CD4-positive, alpha-beta T cell (primary cell): ENCODE data around the gene ODC1. TPM values are rescaled to one million over a fixed set of nuclear protein-coding genes. Genes with fewer than 3 reads are reported as not detected.
A peak's percentile ranks its signal among the peaks of the same experiment; 100 is the strongest.

Experiments
- ATAC-seq: fragments of 200-7000 bp; cut with Tn5 transposase; one replicate; pipeline ENCODE4 v1.10.0; 2022; ENCODE audit warnings: mild to moderate bottlenecking; ENCODE audit not compliant: poor library complexity
- CTCF ChIA-PET: fragments of 350-600 bp; sonication (Branson Sonifier 250); formaldehyde crosslinking; loops from one replicate; lab custom pipeline; 2021; ENCODE audit warnings: antibody characterized with exemption, inconsistent platforms; lab: Charles Lee
- POLR2A ChIA-PET: fragments of 350-600 bp; sonication (Branson Sonifier 250); formaldehyde crosslinking; loops from one replicate; lab custom pipeline; 2021; ENCODE audit warnings: antibody characterized with exemption, inconsistent platforms; lab: Charles Lee
- DNase-seq, 14 experiments: peaks; one replicate each; pipeline ENCODE4 v3.0.0-alpha.2; 2013 to 2020; ENCODE audit warnings: mixed read lengths in 2 of 14
- H3K27ac ChIP-seq, 2 donors: one replicate each; pipeline versions ENCODE4 v1.5.1 to v1.7.0; 2013; ENCODE audit warnings: low read length in 2 of 2, low read depth in 1 of 2, mild to moderate bottlenecking in 1 of 2
- H3K27me3 ChIP-seq, 2 experiments: 1 replicate in 1 of 2; 2 replicates in 1 of 2; pipeline versions ENCODE4 v1.6.1 to v1.7.0; 2013; ENCODE audit warnings: low read length in 2 of 2, control low read depth in 1 of 2, mild to moderate bottlenecking in 1 of 2, moderate library complexity in 1 of 2; ENCODE audit not compliant: insufficient read depth in 2 of 2, control insufficient read depth in 1 of 2
- H3K36me3 ChIP-seq: one replicate; pipeline ENCODE4 v1.6.1; 2013; ENCODE audit warnings: low read length, control low read depth; ENCODE audit not compliant: insufficient read depth
- H3K4me1 ChIP-seq: one replicate; pipeline ENCODE4 v1.6.1; 2013; ENCODE audit warnings: low read length, control low read depth; ENCODE audit not compliant: insufficient read depth
- H3K4me3 ChIP-seq: one replicate; pipeline ENCODE4 v1.5.1; 2013; ENCODE audit warnings: mild to moderate bottlenecking, low read length, moderate library complexity
- H3K9me3 ChIP-seq, 2 experiments: 1 replicate in 1 of 2; 2 replicates in 1 of 2; pipeline versions ENCODE4 v1.6.1 to v1.7.0; 2013; ENCODE audit warnings: low read length in 2 of 2, mild to moderate bottlenecking in 2 of 2, control low read depth in 1 of 2, moderate library complexity in 1 of 2; ENCODE audit not compliant: control insufficient read depth in 1 of 2, insufficient read depth in 1 of 2
- H3K27ac Mint-ChIP-seq: one replicate; pipeline ENCODE4 v1.8.0; 2020; ENCODE audit warnings: mixed read lengths
- H3K27me3 Mint-ChIP-seq: one replicate; pipeline ENCODE4 v1.8.0; 2021; ENCODE audit warnings: mixed read lengths
- H3K36me3 Mint-ChIP-seq: one replicate; pipeline ENCODE4 v1.8.0; 2021; ENCODE audit warnings: low read depth, mixed read lengths
- H3K4me1 Mint-ChIP-seq: one replicate; pipeline ENCODE4 v1.8.0; 2021; ENCODE audit warnings: low read depth, mixed read lengths
- H3K4me3 Mint-ChIP-seq: one replicate; pipeline ENCODE4 v1.8.0; 2020; ENCODE audit warnings: mild to moderate bottlenecking, mixed read lengths
- H3K9me3 Mint-ChIP-seq: one replicate; pipeline ENCODE4 v1.8.0; 2020; ENCODE audit warnings: mixed read lengths
- CTCF ChIP-seq: fragments of 200-600 bp; IDR thresholded peaks from one replicate; pipeline ENCODE4 v1.8.0; 2022; ENCODE audit warnings: antibody characterized with exemption, mild to moderate bottlenecking
- intact Hi-C, 2 experiments: fragments of 100-400 bp; cut with DNase I in 1 of 2; cut with micrococcal nuclease in 1 of 2; formaldehyde crosslinking; loops; one replicate each; pipeline versions ENCODE4 v1.15.1 to v1.9.0; 2023 to 2025; cut with DNase I, micrococcal nuclease
- total RNA-seq, 174 experiments: library from RNA in 2 of 174; stranded (reverse) in 2 of 174; gene quantifications; one replicate each; pipeline ENCODE4 v1.2.3 and lab custom pipeline; 2021 to 2026

Gene ODC1
- total RNA-seq, 2 experiments from 2014 or later = 162 to 164 TPM

- CTCF ChIA-PET = interaction anchor here (0.7 to 3.9 kb wide), 15 partner anchors 25 to 337 kb away, joined by 3 to 45 read pairs (median 6); partner anchors contain the start of genes HPCAL1, ODC1 and RRM2
- no peak overlapping the region for H3K4me3 Mint-ChIP-seq
- Histone ChIP-seq H3K27me3 (no peaks in the 10 kb centered on the region), H3K9me3 (no peaks in the 10 kb centered on the region), H3K4me3 (no peak overlapping the region), H3K36me3 (peaks cover 33% of the 10 kb centered on the region), H3K4me1 (peaks cover 47% of the 10 kb centered on the region), H3K27ac (no peak overlapping the region)
- DNase-seq (peak in 2 of 14 experiments; percentile 52 to 61), ATAC-seq (no peak)
- H3K36me3 Mint-ChIP-seq = peaks cover 17% of the 10 kb centered on the region
- no peak for TF ChIP-seq CTCF
- intact Hi-C loops = no loop called here
- peaks cover 35% of the 10 kb centered on the region for H3K4me1 Mint-ChIP-seq
- H3K27ac Mint-ChIP-seq = no peak overlapping the region
- no peaks in the 10 kb centered on the region for H3K9me3 Mint-ChIP-seq
- no peaks in the 10 kb centered on the region for H3K27me3 Mint-ChIP-seq
- POLR2A ChIA-PET = interaction anchor here (0.7 to 5.8 kb wide), 7 partner anchors 27 to 1664 kb away, joined by 3 to 66 read pairs (median 18); partner anchors contain the start of genes HPCAL1 and ODC1
Observed at GRCh38 chr2:10410001-10410822, 37.9 kb downstream of the ODC1 start.

GRCh38 chr2:10408649-10409579, 39.2 kb downstream of the ODC1 start:
- Histone ChIP-seq H3K9me3 (no peaks in the 10 kb centered on the region), H3K27ac (peak overlapping the region in 1 of 2 donors; percentile 55), H3K27me3 (no peaks in the 10 kb centered on the region), H3K4me3 (no peak overlapping the region), H3K36me3 (peaks cover 38% of the 10 kb centered on the region), H3K4me1 (peaks cover 51% of the 10 kb centered on the region)
- ChIA-PET POLR2A (interaction anchor here (0.8 to 5.8 kb wide), 10 partner anchors 25 to 284 kb away, joined by 3 to 66 read pairs (median 10); partner anchors contain the start of genes HPCAL1 and ODC1), CTCF (interaction anchor here (0.6 to 3.9 kb wide), 29 partner anchors 9 to 336 kb away, joined by 3 to 45 read pairs (median 5); partner anchors contain the start of genes CYS1, HPCAL1, ODC1 and RRM2)
- Mint-ChIP-seq H3K27me3 (no peaks in the 10 kb centered on the region), H3K36me3 (peaks cover 22% of the 10 kb centered on the region), H3K27ac (peak overlapping the region; percentile 87), H3K4me1 (peaks cover 38% of the 10 kb centered on the region), H3K9me3 (no peaks in the 10 kb centered on the region), H3K4me3 (peak overlapping the region; percentile 83)
- DNase-seq (peak; percentile 70 to 92 (median 78)), ATAC-seq (peak; percentile 90)
- intact Hi-C loops = loop anchor here (1.0 to 10.0 kb wide), 12 partner anchors 22 to 334 kb away; partner anchors contain the start of gene HPCAL1 (in 1 of the 2)
- peak; percentile 94 for TF ChIP-seq CTCF
